A549 (cell line): ENCODE data around the gene GMDS. TPM values are rescaled to one million over a fixed set of nuclear protein-coding genes. Genes with fewer than 3 reads are reported as not detected.

Experiments used
- ATAC-seq, 2 experiments: fragments of 200-7000 bp in 1 of 2; fragments of >200 bp in 1 of 2; cut with Nextera tagmentation in 1 of 2; cut with Tn5 transposase in 1 of 2; 3 replicates each; pipeline versions ENCODE4 v1.8.0 to v1.9.1; 2018 to 2020; ENCODE audit warnings: mild to moderate bottlenecking in 1 of 2, moderate library complexity in 1 of 2
- CTCF ChIA-PET: fragments of 300-600 bp; sonication (Branson Sonifier 250); formaldehyde crosslinking; extraction: SDS; loops from one replicate; lab custom pipeline; 2021; ENCODE audit warnings: antibody characterized with exemption, inconsistent platforms; lab: Yijun Ruan, JAX
- POLR2A ChIA-PET: fragments of 350-600 bp; formaldehyde crosslinking; extraction: SDS; loops from one replicate; lab custom pipeline; 2021; ENCODE audit warnings: antibody characterized with exemption, inconsistent platforms; lab: Yijun Ruan, JAX
- DNase-seq, 2 experiments: peaks; one replicate each; pipeline versions ENCODE4 v3.0.0 to v3.0.0-alpha.2; 2011 to 2016; ENCODE audit warnings: low read depth in 1 of 2, low spot score in 1 of 2
- FAIRE-seq: peaks from 2 replicates; lab custom pipeline; 2011; peaks lifted over from hg19 to GRCh38; lab: Jason Lieb, UNC
- H3K27ac ChIP-seq, 2 experiments: fragments of >200 bp; sonication (Bioruptor Twin); formaldehyde crosslinking; 3 replicates each; pipeline ENCODE4 v1.5.1; 2016 to 2017
- H3K4me1 ChIP-seq: fragments of >200 bp; sonication (Bioruptor Twin); formaldehyde crosslinking; 3 replicates; pipeline ENCODE4 v1.6.1; 2016
- H3K4me2 ChIP-seq: fragments of >200 bp; sonication (Bioruptor Twin); formaldehyde crosslinking; 3 replicates; pipeline ENCODE4 v1.6.1; 2016
- H3K4me3 ChIP-seq: fragments of >200 bp; sonication (Bioruptor Twin); formaldehyde crosslinking; 3 replicates; pipeline ENCODE4 v1.5.1; 2016
- H3K9me3 ChIP-seq: fragments of >200 bp; sonication (Bioruptor Twin); formaldehyde crosslinking; 3 replicates; pipeline ENCODE4 v1.6.1; 2016
- CBX2 ChIP-seq: fragments of 200-600 bp; sonication (generic); IDR thresholded peaks from 2 replicates; pipeline ENCODE4 v1.6.1; 2016; ENCODE audit warnings: low read depth, mild to moderate bottlenecking, borderline replicate concordance
- FOXS1 ChIP-seq: fragments of 250-450 bp; sonication (Bioruptor Pico); IDR thresholded peaks from 2 replicates; pipeline ENCODE4 v1.5.0; 2020; ENCODE audit warnings: mild to moderate bottlenecking, moderate library complexity
- JUNB ChIP-seq: fragments of >200 bp; sonication (Bioruptor Twin); formaldehyde crosslinking; IDR thresholded peaks from 2 replicates; pipeline ENCODE4 v1.6.1; 2016
- NFE2L2 ChIP-seq: fragments of 150-350 bp; conservative IDR thresholded peaks from 2 replicates; pipeline ENCODE4 v1.6.1; 2014; ENCODE audit warnings: low read length
- NR3C1 ChIP-seq: fragments of >200 bp; sonication (Bioruptor Twin); formaldehyde crosslinking; IDR thresholded peaks from 3 replicates; pipeline ENCODE4 v1.6.1; 2017
- POLR2AphosphoS2 ChIP-seq: conservative IDR thresholded peaks from 2 replicates; pipeline ENCODE4 v1.6.1; 2012; ENCODE audit warnings: low read length, improper control_type of control experiment, inconsistent platforms
- RFX5 ChIP-seq: fragments of 450-650 bp; IDR thresholded peaks from 2 replicates; pipeline ENCODE4 v1.7.1; 2014; ENCODE audit warnings: antibody characterized with exemption, mild to moderate bottlenecking, moderate library complexity
- RNF2 ChIP-seq: fragments of 200-600 bp; sonication (generic); IDR thresholded peaks from 2 replicates; pipeline ENCODE4 v1.6.1; 2016; ENCODE audit warnings: low read depth, mild to moderate bottlenecking, antibody characterized with exemption, moderate library complexity, borderline replicate concordance
- TFCP2L1 ChIP-seq: fragments of 250-450 bp; sonication (Bioruptor Pico); IDR thresholded peaks from 2 replicates; pipeline ENCODE4 v1.5.0; 2021; ENCODE audit warnings: mild to moderate bottlenecking
- WGBS: methylation state at CpG from one replicate; pipeline ENCODE4 v1.1.6; 2017; ENCODE audit errors: missing lambda C conversion rate; 5-methylcytosine and 5-hydroxymethylcytosine counted together
- polyA plus RNA-seq, 4 experiments: library from polyadenylated mRNA; depleted of rRNA in 3 of 4; stranded (reverse); fragments of >200 nt; fragmentation: RNase III in 1 of 4; extraction: RNeasy Plus Mini Kit Qiagen cat#74134 plus additional on column Dnase treatment in 1 of 4; gene quantifications; 2 replicates in 3 of 4; 3 replicates in 1 of 4; pipeline ENCODE4 v1.2.3, GENCODE V29; 2011 to 2017
- TF ChIP-seq, protein P1 (sequence below): fragments of 200-600 bp; sonication (generic); IDR thresholded peaks from 2 replicates; pipeline ENCODE4 v1.6.1; 2016; ENCODE audit warnings: antibody characterized with exemption, mild to moderate bottlenecking, moderate library complexity
- TF ChIP-seq, protein P2 (sequence below): IDR thresholded peaks from 2 replicates; pipeline ENCODE4 v1.6.1; 2012

Gene GMDS
- polyA plus RNA-seq, 2 of the 4 experiments (the other 2 are of a cell fraction): 9.9 to 12.4 TPM

DNA sequence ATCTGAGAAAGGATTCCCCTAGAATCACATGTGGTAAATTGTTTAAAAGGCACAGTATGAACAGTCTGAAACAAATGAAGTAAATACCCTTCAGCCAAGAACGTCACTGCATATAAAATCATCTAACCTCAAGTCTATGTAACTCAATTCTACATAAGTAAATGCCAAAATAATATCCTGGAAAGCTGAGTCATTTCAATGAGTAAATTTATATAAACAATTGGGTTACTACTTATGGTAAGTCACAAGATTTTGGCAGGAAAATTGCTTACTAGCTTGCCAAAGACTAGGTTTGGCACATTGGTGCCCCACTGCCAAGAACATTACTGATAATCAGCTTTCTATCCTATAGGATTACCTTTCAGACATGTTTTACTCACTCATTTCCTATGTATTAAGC lies 8.4 kb downstream of the GMDS start:
- Histone ChIP-seq H3K4me3 (no peak overlapping the region), H3K9me3 (no peaks in the 10 kb centered on the region), H3K4me2 (peak overlapping the region; percentile 19), H3K4me1 (peaks cover 10% of the 10 kb centered on the region; the same call in 1 of the 3 replicates)
- DNase-seq (no peak), FAIRE-seq (no peak)
- 42% methylated on average over 1 of the region's 1 CpG for WGBS
- POLR2A ChIA-PET: no interaction called here
- TF ChIP-seq JUNB: 0 out of 2 replicates have a peak, but pooled peaks have one; percentile 20
- no peak for TF ChIP-seq RNF2
- TF ChIP-seq, all 56 proteins: peak for 1
- no peak overlapping the region for H3K27ac ChIP-seq
- no peak for ATAC-seq
- CTCF ChIA-PET: interaction anchor here (0.6 kb wide), 1 partner anchor 16 kb away, joined by 3 read pairs; no protein-coding TSS in a partner anchor

DNA sequence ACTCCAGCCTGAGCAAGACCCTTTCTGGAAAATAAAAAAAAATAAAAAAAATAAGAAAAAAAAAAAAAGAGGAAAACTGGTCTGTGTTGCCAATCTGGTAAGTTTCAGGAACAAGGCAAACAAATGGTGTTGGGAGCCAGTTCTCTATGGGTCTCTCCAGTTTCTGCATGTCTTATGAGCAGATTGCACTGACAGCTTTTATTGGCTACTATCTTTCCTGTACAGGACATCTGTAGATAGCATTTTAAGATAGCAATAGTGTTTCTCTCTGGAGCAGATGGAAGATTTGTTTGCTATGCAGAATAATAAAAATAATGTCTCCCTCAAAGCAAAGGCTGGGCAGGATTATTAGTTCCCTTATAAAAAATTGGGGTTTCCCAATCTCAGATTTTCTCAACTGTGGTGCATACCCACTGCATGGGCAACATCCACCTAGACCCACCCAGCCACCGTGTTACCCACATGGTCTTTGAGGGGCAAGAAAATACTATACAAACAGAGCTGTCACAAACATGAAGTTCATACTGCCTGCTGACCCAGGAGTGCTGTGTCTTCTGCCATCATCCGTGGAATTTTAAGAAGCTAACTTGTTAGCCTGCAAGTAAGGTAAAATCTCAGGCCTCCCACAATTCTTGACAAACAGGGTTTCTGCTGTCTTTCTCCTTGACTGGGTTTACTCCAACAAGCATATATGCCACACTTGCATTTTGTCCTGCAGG lies 9.5 kb downstream of the GMDS start:
- FAIRE-seq: no peak
- H3K27ac ChIP-seq: no peak overlapping the region
- TF ChIP-seq NFE2L2 (no peak), RFX5 (no peak), TFCP2L1 (CRISPR knock-in tag) (no peak), FOXS1 (no peak), CBX2 (no peak)
- TF ChIP-seq, protein P1, sequence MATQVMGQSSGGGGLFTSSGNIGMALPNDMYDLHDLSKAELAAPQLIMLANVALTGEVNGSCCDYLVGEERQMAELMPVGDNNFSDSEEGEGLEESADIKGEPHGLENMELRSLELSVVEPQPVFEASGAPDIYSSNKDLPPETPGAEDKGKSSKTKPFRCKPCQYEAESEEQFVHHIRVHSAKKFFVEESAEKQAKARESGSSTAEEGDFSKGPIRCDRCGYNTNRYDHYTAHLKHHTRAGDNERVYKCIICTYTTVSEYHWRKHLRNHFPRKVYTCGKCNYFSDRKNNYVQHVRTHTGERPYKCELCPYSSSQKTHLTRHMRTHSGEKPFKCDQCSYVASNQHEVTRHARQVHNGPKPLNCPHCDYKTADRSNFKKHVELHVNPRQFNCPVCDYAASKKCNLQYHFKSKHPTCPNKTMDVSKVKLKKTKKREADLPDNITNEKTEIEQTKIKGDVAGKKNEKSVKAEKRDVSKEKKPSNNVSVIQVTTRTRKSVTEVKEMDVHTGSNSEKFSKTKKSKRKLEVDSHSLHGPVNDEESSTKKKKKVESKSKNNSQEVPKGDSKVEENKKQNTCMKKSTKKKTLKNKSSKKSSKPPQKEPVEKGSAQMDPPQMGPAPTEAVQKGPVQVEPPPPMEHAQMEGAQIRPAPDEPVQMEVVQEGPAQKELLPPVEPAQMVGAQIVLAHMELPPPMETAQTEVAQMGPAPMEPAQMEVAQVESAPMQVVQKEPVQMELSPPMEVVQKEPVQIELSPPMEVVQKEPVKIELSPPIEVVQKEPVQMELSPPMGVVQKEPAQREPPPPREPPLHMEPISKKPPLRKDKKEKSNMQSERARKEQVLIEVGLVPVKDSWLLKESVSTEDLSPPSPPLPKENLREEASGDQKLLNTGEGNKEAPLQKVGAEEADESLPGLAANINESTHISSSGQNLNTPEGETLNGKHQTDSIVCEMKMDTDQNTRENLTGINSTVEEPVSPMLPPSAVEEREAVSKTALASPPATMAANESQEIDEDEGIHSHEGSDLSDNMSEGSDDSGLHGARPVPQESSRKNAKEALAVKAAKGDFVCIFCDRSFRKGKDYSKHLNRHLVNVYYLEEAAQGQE: no peak
- TF ChIP-seq, all 56 proteins: peak for 0
- 94% methylated on average over 2 of the region's 2 CpGs for WGBS
- Histone ChIP-seq H3K4me3 (no peak overlapping the region), H3K4me1 (peaks cover 10% of the 10 kb centered on the region; the same call in 1 of the 3 replicates), H3K9me3 (no peaks in the 10 kb centered on the region), H3K4me2 (no peak overlapping the region)
- DNase-seq (no peak), ATAC-seq (no peak)
- CTCF ChIA-PET: no interaction called here
- POLR2A ChIA-PET: no interaction called here

DNA sequence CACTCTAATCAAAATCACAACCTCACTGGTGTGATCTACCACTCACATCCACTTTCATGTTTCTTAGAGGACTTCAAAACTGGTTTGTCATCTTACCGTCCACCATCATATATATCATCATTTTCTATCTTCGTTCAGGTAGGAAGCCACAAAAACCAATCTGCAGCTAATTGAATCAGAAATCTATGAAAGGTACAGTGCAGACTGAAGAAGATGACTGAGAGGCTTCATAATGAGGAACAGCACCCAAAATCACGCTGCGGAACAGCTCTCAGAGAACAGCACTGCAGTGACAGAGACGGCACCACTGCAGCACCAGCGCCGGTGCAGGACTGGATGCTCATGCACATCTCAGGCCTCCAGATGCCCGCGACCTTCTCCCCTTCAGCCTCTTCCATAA lies 13.0 kb downstream of the GMDS start:
- no peaks in the 10 kb centered on the region for H3K9me3 ChIP-seq
- H3K27ac ChIP-seq: no peak overlapping the region
- DNase-seq: no peak
- H3K4me1 ChIP-seq: peaks cover 10% of the 10 kb centered on the region; the same call in 1 of the 3 replicates
- no peak for FAIRE-seq
- TF ChIP-seq, protein P2, sequence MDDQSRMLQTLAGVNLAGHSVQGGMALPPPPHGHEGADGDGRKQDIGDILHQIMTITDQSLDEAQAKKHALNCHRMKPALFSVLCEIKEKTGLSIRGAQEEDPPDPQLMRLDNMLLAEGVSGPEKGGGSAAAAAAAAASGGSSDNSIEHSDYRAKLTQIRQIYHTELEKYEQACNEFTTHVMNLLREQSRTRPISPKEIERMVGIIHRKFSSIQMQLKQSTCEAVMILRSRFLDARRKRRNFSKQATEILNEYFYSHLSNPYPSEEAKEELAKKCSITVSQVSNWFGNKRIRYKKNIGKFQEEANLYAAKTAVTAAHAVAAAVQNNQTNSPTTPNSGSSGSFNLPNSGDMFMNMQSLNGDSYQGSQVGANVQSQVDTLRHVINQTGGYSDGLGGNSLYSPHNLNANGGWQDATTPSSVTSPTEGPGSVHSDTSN: no peak
- TF ChIP-seq NR3C1 (no peak), POLR2AphosphoS2 (no peak), CBX2 (no peak)
- no peak for ATAC-seq
- H3K4me2 ChIP-seq: no peak overlapping the region
- CTCF ChIA-PET: no interaction called here
- POLR2A ChIA-PET: no interaction called here
- H3K4me3 ChIP-seq: no peak overlapping the region
- WGBS: 97% methylated on average over 9 of the region's 9 CpGs

DNA sequence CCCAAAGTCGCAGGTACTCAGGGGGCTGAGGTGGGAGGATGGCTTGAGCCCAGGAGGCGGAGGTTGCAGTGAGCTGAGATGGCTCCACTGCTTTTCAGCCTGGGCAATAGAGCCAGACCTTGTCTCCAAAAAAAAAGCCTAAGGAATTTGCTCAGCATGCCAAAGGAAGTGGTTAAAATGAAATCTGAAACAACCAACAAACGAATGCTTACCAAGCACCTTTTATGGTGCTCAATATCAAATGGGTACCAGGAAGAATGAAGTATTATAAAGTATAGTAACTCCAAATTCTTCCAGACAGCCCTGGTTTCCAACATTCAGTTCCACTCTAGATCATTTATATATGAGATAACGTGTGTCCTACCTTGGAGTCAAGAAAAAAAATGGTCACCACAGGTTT lies 14.0 kb downstream of the GMDS start:
- H3K4me3 ChIP-seq: no peak overlapping the region
- H3K4me2 ChIP-seq: no peak overlapping the region
- WGBS: 85% methylated on average over 4 of the region's 4 CpGs
- FAIRE-seq: no peak
- H3K9me3 ChIP-seq: no peaks in the 10 kb centered on the region
- no peak for ATAC-seq
- CTCF ChIA-PET: no interaction called here
- no peak for TF ChIP-seq JUNB
- H3K27ac ChIP-seq: no peak overlapping the region
- DNase-seq: no peak
- H3K4me1 ChIP-seq: peaks cover 4% of the 10 kb centered on the region; the same call in 2 of the 3 replicates
- POLR2A ChIA-PET: no interaction called here
